GM21723 (cell line): ENCODE results near the gene IFT57.
"Not testable (repeated sequence)": the region's sequence is repeated elsewhere in the genome, so short reads cannot be mapped to it uniquely, and the experiment has no call there.

Source experiments
- ATAC-seq: cut with Tn5 transposase; IDR thresholded peaks from one replicate; pipeline ENCODE4 v1.9.1; 2021; ENCODE audit warnings: mild to moderate bottlenecking, moderate library complexity; ENCODE audit not compliant: unreplicated experiment

Gene IFT57

DNA sequence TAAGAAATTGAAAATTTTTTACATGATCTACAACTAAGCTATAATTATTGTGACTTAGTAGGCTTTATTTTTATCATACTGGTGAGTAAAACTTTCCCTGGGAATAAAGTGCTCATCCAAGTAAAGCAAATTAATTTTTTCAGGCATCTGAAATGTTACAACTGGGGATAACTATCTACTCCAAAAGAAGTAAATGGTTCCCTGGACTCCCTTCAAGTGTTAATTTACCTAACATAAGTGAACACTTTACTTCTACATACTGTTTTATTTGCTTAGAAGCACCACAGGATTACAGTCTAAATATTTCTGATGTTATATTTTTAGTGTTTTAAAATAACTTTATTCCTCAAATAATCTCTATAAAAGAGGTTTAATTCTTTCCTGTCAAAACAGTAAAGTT lies 57.8 kb downstream of the IFT57 start:
- no peak for ATAC-seq

- no peak for ATAC-seq
These were observed 62.4 kb downstream of the IFT57 start for GRCh38 chr3:108159865-108160264.

DNA sequence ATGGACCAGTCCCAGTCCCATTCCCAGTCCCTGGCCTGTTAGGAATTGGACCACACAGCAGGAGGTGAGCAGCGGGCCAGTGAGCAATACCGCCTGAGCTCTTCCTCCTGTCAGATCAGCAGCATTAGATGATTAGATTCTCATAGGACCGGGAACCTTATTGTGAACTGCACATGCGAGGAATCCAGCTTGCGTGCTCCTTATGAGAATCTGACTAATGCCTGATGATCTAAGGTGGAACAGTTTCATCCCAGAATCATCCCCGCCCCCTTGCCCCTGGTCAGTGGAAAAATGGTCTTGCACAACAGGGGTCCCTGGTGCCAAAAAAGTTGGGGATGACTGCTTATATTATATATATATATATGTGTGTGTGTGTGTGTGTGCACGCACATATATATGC lies 63.1 kb downstream of the IFT57 start:
- ATAC-seq: no peak

DNA sequence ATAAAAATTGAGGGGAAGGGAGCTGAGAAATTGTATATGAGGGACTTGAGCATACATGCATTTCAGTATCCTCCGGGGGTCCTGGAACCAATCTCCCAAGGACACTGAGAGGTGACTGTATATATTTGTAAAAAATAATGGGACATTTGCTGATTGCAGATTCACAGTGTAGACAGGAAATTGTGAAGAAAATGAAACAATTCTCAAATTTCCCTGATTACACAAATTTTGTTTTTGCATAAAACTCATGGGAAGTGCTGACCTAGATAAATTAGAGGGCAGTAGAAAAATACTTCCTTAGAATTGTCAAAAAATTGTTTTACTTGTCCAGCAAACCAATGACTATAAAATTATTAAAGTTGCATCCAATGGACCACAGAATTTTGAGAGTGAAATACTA lies 64.0 kb downstream of the IFT57 start:
- ATAC-seq: no peak

- no peak for ATAC-seq
These were observed 65.0 kb downstream of the IFT57 start for GRCh38 chr3:108157273-108157672.

DNA sequence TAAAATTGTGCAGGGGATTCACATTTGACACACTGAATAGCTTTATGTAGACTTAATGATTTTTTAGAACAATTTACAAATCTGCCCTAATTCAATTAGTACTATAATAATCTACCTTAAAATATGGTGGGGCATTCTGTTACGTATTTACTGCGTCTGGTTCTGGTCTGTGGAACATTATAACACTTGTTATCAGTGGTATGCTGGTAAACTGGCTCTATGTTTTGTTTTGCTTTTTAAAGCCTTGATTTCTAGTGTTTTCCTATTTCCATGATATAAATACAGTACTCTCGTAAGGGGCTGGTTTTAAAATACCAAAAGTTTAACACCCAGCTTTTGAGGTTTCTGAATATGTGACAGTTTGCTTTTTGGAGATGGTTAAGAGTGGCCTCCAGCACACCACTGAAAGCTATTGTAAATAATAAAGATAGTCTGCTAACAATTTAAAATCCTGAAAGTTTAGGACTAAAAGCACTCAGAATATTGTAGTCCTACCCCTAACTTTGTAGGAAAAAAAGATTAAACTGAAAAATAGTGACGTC lies 65.8 kb downstream of the IFT57 start:
- ATAC-seq: no peak

DNA sequence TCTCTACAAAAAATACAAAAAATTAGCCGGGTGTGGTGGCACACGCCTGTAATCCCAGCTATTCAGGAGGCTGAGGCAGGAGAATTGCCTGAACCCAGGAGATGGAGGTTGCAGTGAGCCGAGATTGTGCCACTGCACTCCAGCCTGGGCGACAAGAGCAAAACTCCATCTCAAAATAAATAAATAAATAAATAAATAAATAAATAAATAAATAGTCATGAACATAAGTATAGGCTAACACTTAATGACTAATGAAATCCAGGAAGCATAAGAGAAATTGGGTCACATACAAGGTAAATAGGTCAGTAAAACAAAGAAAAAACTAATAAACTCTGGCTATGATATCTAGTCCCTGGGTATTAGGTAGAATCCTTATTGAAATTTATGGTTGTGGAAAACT lies 66.6 kb downstream of the IFT57 start:
- ATAC-seq: not testable (repeated sequence)

DNA sequence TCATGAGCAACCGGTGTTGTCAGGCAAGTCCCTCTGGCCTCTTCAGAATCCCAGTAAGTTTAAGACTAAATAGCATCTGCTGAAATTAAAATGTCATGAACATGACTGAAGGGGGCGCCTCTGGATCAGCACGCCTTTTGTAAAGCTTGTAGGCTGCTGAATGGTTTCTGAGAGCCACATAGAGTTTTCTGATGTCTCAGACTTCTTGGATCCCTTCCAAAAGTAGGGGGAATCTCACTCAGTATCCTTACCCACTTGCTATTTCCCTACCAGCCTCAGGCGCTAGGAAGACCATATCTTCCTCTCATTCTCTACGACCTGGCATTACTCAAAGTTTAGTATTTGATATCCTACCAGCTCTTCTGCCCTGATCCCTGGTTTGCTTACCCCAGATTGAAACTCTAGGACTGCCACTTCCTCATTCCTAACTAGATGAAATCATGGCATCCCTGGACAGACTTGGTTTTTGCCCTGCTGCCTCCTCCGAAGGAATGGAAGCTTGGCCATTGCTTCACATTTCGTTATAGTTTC lies 68.7 kb downstream of the IFT57 start:
- no peak for ATAC-seq

DNA sequence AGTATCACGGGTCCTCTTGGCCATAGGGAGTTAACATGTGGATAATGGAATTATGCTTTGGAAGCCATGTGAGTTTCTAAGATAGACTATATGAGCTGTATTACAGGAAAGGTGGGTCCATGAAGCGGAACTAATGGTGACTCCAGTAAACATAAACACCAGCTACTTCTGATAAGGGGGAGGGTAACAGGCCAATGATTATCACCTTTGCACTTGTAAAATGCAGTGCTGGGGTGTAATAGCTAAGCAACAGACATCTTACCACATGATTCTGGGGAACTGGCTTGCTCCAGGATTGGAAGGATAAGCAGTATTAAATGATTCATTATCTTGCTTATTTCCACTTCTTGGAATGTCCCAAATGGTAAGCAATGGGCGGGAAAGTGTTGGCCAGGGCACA lies 70.0 kb downstream of the IFT57 start:
- ATAC-seq: no peak

GRCh38 chr3:108150200-108150599 lies 72.0 kb downstream of the IFT57 start:
- ATAC-seq: no peak

- ATAC-seq: no peak
These were observed 76.1 kb downstream of the IFT57 start for GRCh38 chr3:108146139-108146538.

DNA sequence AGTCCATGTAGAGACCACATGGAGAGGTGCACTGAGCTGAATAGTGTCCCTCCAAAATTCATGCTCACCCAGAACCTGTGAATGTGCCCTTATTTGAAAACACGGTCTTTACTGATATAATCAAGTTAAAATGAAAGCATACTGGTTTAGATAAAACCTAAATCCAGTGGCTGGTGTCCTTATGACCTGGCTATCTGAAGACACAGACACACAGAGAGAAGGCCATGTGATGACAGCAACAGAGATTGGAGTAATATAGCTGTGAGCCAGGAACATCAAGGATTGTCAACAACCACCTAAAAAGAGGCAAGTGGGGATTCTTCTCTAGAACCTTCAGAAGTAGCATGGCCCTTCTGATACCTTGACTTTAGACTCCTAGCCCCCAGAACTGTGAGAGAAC lies 76.6 kb downstream of the IFT57 start:
- ATAC-seq: no peak

DNA sequence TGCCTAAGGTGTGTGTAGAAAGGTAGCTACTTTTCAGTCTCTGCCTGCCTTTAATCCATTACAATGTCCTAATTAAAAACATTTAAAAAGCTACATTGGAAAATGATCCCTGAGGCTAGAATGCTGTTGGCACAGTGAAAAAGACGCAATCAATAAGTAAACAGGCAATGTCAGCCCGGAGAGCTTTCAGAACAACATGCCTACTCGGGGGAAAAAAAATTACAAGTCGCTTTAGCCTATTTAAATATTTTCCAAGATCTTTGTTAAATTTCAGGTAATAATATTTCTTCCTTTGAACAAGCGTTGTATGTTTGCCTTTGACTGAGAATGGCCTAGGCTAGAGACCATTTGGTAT lies 84.8 kb downstream of the IFT57 start:
- ATAC-seq: no peak

DNA sequence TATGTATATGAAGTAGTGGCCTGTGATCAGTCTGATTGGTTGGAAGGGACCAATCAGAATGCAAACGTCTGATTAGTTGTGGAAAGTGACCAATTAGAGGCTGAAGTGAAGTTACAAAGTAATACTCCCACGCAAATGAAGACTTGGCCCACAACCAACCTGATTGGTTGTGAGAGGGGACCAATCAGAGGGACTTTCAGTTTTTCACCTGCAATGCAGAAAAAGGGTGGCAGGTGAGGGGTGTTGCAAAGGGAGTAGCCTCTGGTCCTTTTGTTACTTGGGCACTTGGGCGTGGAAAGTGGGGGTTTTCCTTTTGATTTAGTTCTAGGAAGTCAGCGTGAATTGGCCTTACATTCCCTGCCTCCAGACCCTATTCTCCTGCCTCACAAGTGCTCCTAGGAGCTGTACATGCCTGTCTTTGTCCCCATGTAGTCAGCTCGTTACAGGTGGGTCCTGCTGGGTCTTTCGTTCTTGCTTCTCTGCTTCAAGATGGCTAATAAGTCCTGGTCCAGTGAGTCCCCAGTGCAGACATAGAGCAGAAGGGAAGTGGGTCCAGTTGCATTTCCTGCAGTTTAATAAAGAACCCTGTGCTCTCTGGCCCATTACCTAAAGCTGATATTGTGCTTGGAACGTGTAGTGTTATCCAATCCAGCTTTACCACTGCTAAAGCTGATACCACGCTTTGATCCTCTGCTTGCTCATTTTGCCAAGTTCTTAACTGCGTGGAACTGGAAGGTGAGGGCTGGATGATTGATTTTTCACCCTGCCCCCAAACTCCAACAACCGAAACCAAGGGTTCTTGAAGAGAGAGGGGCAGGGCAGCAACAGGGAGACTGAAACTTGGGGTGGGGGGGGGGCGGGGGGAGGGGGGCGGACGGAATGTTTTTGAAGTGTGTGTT lies 85.4 kb downstream of the IFT57 start:
- ATAC-seq: no peak

DNA sequence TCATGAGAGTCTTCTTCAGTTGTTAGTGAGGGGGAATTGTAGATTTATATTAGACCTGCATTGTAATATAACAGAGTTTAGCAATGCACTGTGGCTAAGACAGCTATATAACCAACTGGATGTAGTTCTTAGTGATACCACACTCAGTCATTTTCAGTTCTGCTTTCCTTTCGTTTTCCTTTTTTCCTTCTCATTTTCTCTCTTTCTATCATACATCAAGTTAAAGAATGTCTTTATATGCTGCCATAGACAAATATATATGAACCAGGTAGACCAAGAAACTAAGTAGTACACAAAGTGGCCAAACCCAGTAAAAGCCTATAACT lies 87.7 kb downstream of the IFT57 start:
- peak; percentile 49 for ATAC-seq

GRCh38 chr3:108133858-108134554 lies 88.2 kb downstream of the IFT57 start:
- peak; percentile 33 for ATAC-seq

GRCh38 chr3:108133048-108133369 lies 89.2 kb downstream of the IFT57 start:
- no peak for ATAC-seq

- no peak for ATAC-seq
These were observed 90.6 kb downstream of the IFT57 start for GRCh38 chr3:108131475-108132134.

GRCh38 chr3:108130701-108131474 lies 91.3 kb downstream of the IFT57 start:
- ATAC-seq: no peak

- ATAC-seq: no peak
These were observed 92.0 kb downstream of the IFT57 start for GRCh38 chr3:108130236-108130635.
